Osteocyte (in vitro differentiated cells): ENCODE results near the gene CLIP2. TPM values are rescaled to one million over a fixed set of nuclear protein-coding genes. Genes with fewer than 3 reads are reported as not detected.
"Not testable (repeated sequence)": the region's sequence is repeated elsewhere in the genome, so short reads cannot be mapped to it uniquely, and the experiment has no call there.

Source experiments
- DNase-seq: peaks from one replicate; pipeline ENCODE4 v3.0.0; 2021; ENCODE audit warnings: mixed read lengths; ENCODE audit not compliant: unreplicated experiment; ENCODE audit errors: extremely low spot score
- H3K27ac Mint-ChIP-seq: one replicate; pipeline ENCODE4 v1.8.0; 2021; ENCODE audit warnings: mild to moderate bottlenecking, mixed read lengths; ENCODE audit not compliant: unreplicated experiment
- H3K27me3 Mint-ChIP-seq: one replicate; pipeline ENCODE4 v1.8.0; 2021; ENCODE audit warnings: mixed read lengths; ENCODE audit not compliant: unreplicated experiment
- H3K36me3 Mint-ChIP-seq: one replicate; pipeline ENCODE4 v1.8.0; 2021; ENCODE audit warnings: mixed read lengths; ENCODE audit not compliant: unreplicated experiment
- H3K4me1 Mint-ChIP-seq: one replicate; pipeline ENCODE4 v1.8.0; 2021; ENCODE audit warnings: mixed read lengths; ENCODE audit not compliant: unreplicated experiment
- H3K4me3 Mint-ChIP-seq: one replicate; pipeline ENCODE4 v1.8.0; 2021; ENCODE audit warnings: mild to moderate bottlenecking, moderate library complexity, mixed read lengths; ENCODE audit not compliant: unreplicated experiment
- H3K9me3 Mint-ChIP-seq: one replicate; pipeline ENCODE4 v1.8.0; 2021; ENCODE audit warnings: mixed read lengths; ENCODE audit not compliant: unreplicated experiment
- total RNA-seq: library from RNA; stranded (reverse); gene quantifications from 2 replicates; pipeline ENCODE4 v1.2.1, GENCODE V29; 2021
- TF ChIP-seq, protein P1 (sequence below): fragments of 200-600 bp; sonication (generic); IDR thresholded peaks from 2 replicates; pipeline ENCODE4 v1.5.0; 2021; ENCODE audit warnings: antibody characterized with exemption, mild to moderate bottlenecking, moderate library complexity

Gene CLIP2
- total RNA-seq, 1 donor from 2014 or later: 40.7 TPM

DNA sequence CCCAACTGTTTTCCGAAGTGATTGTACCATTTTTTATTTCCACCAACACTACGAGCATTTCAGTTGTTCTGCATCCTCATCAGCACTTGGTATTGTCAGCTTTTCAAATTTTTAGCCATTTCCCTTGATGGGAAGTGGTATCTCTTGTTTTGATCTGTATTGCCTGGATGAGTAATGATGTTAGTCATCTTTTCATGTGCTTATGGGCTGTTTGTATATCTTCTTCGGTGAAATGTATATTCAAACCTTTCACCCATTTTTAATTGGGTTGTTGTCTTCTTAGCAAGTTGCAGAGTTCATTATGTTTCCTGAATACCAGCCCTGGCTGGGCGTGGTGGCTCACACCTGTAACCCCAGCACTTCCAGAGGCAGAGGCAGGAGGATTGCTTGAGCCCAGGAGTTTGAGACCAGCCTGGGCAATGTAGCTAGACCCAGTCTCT, 22.1 kb downstream of the CLIP2 start:
- TF ChIP-seq, protein P1, sequence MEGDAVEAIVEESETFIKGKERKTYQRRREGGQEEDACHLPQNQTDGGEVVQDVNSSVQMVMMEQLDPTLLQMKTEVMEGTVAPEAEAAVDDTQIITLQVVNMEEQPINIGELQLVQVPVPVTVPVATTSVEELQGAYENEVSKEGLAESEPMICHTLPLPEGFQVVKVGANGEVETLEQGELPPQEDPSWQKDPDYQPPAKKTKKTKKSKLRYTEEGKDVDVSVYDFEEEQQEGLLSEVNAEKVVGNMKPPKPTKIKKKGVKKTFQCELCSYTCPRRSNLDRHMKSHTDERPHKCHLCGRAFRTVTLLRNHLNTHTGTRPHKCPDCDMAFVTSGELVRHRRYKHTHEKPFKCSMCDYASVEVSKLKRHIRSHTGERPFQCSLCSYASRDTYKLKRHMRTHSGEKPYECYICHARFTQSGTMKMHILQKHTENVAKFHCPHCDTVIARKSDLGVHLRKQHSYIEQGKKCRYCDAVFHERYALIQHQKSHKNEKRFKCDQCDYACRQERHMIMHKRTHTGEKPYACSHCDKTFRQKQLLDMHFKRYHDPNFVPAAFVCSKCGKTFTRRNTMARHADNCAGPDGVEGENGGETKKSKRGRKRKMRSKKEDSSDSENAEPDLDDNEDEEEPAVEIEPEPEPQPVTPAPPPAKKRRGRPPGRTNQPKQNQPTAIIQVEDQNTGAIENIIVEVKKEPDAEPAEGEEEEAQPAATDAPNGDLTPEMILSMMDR: no peak
- Mint-ChIP-seq H3K27ac (no peak overlapping the region), H3K4me1 (peaks cover 23% of the 10 kb centered on the region), H3K4me3 (no peak overlapping the region), H3K27me3 (no peaks in the 10 kb centered on the region), H3K36me3 (no peaks in the 10 kb centered on the region), H3K9me3 (no peaks in the 10 kb centered on the region)
- no peak for DNase-seq

GRCh38 chr7:74312418-74313028, 23.3 kb downstream of the CLIP2 start:
- H3K4me1 Mint-ChIP-seq: peaks cover 12% of the 10 kb centered on the region
- H3K9me3 Mint-ChIP-seq: no peaks in the 10 kb centered on the region
- peaks cover under 1% of the 10 kb centered on the region for H3K36me3 Mint-ChIP-seq
- no peaks in the 10 kb centered on the region for H3K27me3 Mint-ChIP-seq
- H3K27ac Mint-ChIP-seq: no peak overlapping the region
- no peak for DNase-seq
- TF ChIP-seq, protein P1: no peak
- H3K4me3 Mint-ChIP-seq: no peak overlapping the region

DNA sequence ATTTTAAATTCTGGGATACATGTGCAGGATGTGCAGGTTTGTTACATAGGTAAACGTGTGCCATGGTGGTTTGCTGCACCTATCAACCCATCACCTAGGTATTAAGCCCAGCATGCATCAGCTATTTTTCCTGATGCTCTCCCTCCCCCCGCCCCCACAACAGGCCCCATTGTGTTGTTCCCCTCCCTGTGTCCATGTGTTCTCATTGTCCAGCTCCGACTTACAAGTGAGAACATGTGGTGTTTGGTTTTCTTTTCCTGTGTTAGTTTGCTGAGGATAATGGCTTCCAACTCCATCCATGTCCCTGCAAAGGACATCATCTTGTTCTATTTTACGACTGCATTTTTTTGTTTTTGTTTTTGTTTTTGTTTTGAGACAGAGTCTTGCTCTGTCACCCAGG, 26.7 kb downstream of the CLIP2 start:
- H3K9me3 Mint-ChIP-seq, H3K27ac Mint-ChIP-seq, H3K4me3 Mint-ChIP-seq, H3K4me1 Mint-ChIP-seq, DNase-seq, H3K27me3 Mint-ChIP-seq: not testable (repeated sequence)
- peaks cover 12% of the 10 kb centered on the region for H3K36me3 Mint-ChIP-seq

DNA sequence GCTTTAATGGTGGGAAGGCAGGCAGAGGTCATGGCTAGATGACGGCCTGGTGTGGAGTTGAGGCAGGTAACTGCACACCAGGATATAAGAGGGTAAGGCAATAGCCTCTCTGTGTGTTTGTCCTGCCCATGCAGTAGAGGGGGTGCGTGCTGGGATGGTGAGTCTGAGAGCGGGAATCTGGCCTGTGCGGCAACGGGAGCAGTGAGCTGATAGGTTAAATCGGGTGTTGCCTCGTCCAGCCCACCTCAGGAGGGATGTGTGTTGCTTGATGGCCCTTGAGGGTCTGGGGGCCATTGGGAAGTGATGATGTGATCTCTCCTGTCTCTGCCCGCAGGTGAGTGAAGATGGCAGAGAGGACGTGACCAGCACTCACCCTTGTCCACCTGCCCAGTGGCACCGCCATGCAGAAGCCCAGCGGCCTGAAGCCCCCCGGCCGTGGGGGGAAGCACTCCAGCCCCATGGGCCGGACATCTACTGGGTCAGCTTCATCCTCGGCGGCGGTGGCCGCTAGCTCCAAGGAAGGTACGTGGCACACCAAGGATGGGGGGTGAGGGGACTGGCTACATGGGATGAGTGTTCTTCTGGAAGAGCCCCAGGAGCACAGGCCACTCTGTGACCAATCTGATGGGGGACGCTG, 28.1 kb downstream of the CLIP2 start:
- no peak for DNase-seq
- H3K27me3 Mint-ChIP-seq: no peaks in the 10 kb centered on the region
- TF ChIP-seq, protein P1: no peak
- no peak overlapping the region for H3K27ac Mint-ChIP-seq
- peaks cover 4% of the 10 kb centered on the region for H3K4me1 Mint-ChIP-seq
- peaks cover 13% of the 10 kb centered on the region for H3K36me3 Mint-ChIP-seq
- no peaks in the 10 kb centered on the region for H3K9me3 Mint-ChIP-seq
- no peak overlapping the region for H3K4me3 Mint-ChIP-seq

DNA sequence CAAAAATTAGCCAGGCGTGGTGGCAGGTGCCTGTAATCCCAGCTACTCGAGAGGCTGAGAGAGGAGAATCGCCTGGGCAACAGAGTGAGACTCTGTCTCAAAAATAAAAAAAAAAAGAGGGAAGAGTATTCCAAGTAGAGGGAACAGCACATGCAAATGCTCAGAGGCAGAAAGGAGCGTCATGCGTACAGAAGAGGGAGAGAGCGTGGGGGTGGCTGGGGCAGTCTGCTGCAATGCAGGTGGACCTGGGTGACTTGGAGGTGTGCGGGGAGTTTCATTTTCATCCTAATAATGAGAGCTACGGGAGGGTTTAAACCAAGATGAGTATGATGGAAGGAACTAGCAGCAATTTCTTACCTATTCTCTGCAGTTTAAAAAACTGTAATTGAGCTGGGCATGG, 28.8 kb downstream of the CLIP2 start:
- H3K36me3 Mint-ChIP-seq: peaks cover 13% of the 10 kb centered on the region
- H3K4me3 Mint-ChIP-seq: no peak overlapping the region
- TF ChIP-seq, protein P1: no peak
- peaks cover 4% of the 10 kb centered on the region for H3K4me1 Mint-ChIP-seq
- H3K9me3 Mint-ChIP-seq: no peaks in the 10 kb centered on the region
- no peaks in the 10 kb centered on the region for H3K27me3 Mint-ChIP-seq
- H3K27ac Mint-ChIP-seq: no peak overlapping the region
- DNase-seq: no peak
